ENCODE results near the gene FMN1.

Gene FMN1, protein sequence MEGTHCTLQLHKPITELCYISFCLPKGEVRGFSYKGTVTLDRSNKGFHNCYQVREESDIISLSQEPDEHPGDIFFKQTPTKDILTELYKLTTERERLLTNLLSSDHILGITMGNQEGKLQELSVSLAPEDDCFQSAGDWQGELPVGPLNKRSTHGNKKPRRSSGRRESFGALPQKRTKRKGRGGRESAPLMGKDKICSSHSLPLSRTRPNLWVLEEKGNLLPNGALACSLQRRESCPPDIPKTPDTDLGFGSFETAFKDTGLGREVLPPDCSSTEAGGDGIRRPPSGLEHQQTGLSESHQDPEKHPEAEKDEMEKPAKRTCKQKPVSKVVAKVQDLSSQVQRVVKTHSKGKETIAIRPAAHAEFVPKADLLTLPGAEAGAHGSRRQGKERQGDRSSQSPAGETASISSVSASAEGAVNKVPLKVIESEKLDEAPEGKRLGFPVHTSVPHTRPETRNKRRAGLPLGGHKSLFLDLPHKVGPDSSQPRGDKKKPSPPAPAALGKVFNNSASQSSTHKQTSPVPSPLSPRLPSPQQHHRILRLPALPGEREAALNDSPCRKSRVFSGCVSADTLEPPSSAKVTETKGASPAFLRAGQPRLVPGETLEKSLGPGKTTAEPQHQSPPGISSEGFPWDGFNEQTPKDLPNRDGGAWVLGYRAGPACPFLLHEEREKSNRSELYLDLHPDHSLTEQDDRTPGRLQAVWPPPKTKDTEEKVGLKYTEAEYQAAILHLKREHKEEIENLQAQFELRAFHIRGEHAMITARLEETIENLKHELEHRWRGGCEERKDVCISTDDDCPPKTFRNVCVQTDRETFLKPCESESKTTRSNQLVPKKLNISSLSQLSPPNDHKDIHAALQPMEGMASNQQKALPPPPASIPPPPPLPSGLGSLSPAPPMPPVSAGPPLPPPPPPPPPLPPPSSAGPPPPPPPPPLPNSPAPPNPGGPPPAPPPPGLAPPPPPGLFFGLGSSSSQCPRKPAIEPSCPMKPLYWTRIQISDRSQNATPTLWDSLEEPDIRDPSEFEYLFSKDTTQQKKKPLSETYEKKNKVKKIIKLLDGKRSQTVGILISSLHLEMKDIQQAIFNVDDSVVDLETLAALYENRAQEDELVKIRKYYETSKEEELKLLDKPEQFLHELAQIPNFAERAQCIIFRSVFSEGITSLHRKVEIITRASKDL (N-terminal part only)

DNA sequence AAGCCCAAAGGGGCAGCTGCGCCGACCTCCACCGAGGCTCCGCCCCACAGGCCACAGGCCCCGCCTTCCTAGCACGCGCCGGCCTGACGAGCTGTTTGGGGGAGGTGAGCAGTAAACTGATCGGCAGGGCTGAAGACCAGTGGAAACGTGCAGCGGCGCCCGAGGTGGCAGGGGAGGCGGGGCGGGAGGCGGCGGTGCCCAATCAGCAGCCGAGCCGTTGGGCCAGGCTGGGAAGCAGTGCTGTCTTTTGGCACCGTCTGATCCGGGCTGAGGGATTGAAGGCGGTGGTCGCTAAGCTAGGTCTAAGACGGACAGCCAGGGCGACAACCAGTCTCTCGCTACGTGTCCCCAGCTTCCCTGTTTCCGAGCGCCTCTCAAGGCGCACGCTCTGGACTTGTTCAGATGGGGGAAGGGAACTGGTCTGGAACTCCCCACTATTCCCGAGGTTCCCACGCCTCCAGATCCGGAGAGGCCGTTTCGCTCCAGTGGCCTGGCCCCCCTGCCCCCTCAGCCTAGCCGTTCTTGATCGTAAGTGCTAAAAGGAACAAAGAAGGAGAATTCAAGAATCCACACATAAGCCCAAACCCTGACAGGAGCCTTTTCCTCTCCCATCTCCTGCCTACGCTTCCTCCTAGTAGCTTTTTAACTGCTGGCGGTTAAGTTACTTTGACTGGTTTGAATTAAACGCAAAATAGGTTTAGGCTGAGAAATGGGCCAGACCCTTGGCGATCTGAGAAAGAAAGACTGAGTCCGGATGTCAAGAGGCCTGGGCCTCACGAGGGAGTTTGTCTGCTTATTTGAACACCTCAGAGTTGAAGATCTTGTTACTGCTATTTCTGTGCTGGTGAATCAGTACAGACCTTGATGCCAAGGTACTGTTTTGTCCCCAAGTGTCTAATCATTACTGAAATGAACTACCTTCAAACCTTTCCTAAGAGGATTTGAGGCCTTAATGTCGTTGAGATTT lies at the start of gene FMN1:
Gene FMN1, minus strand, starts transcription at position 11 of the 967 bp plus-strand sequence. CDS start 39,800 bp downstream, outside the sequence.
- DNase-seq (ENCODE audit: low read depth), result peak; percentile 89

DNA sequence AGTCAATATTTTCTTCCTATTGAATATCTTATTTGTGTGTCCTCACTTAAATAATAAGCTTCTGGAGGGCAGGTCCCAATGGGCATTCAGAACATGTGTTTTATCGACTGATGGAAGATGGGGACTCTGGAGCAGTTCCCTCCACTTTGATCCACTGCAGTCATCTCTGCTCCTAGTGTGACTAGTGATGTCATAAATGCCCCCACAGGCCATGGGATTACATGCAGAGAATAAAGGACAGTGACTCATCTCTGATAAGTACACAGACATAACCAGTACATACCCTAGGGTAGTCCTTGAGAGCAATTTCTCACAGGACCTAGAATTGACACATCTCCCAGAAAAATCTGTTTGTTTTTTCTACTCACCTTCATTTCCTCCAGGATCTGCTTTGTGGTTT lies 49.4 kb upstream of the FMN1 start:
- DNase-seq (ENCODE audit: low read depth), result no peak

DNA sequence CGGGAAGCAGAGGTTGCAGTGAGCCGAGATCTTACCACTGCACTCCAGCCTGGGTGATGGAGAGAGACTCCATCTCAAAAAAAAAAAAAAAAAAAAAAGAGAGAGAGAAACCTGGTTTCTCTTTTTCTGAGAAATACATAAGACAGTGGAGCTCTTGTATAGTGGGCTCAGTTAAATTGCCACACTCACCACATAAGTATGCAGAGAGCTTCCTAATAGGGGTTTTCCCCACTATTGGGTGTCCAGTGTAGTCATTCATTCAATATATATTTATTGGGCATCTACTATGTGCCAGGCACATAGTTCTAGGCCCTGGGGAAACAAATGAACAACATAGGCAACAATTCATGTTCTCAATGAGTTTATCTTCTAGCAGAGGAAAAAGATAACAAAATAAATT lies 48.9 kb upstream of the FMN1 start:
- no peak for DNase-seq (ENCODE audit: low read depth)

DNA sequence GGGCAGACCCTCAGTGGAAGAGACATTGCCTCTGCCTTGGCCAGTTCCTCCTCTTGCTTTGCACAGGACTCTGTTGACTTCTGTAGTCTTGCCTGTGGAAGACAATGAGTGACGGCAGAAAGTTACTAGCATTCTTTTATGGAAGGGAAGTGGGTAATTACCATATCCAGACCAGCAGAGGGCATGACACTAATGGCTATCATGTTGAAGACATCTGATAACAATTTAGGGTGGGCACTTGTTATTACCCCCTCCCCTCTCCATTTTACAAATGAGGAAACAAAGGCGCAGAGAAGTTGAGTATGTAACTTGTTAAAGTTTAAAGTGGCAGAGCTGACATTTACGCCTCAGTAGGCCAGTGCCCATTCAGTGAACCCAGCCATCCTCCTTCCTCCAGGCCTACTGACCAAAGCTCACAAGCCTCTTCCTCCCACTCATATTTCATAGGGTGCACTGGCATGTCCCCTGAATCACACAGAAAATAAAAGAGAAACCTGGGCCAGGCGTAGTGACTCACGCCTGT lies 48.2 kb upstream of the FMN1 start:
- no peak for DNase-seq (ENCODE audit: low read depth)

DNA sequence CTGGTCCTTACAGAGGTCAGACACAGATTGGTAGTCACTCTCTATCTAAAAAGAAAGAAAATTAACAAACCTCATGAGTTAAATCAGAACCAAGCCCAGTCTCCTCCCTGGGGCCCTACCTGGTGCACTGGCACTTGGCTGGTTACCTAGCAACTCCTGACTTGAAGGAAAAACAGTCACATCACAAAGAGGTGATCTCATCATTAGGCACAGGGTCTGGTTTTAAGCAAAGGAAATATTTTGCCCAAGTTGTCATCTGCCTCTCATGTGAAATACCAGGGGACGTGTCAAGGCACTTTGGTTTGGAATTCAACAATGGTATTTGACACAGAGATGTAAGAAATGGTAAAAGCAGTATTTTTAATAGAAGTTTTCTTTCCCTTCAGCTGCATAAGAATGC lies 47.7 kb upstream of the FMN1 start:
- no peak for DNase-seq (ENCODE audit: low read depth)

DNA sequence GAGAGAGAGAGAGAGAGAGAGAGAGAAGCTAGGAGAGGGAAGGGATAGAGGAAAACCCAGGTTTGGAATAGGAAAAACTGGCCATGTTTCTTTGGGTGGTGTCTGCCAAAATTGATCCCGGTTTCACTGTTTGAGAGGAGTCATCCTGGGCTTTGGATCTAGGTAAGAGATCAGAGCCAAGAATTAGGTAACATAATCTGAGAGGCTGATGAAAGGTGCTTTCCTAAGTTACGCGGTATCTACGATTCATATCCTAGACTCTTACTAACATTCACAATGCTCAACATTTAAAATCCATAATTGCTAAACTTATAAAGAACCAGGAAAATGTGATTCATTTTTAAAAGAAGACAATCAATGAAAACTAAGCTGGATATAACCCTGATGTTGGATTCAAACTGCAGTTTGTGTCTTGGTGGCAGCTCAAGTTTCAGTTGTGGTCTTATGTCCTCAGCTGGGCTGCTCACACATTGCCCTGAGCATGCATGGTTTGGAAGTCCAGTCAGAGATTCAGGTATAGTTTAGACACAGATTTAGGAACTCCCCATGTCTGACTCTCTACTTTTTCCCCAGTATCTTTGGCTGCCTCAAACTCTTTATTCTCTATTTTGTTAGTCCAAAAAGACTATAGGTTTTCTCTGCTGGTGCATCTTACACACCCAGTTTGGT lies 42.5 kb upstream of the FMN1 start:
- no peak for DNase-seq (ENCODE audit: low read depth)

DNA sequence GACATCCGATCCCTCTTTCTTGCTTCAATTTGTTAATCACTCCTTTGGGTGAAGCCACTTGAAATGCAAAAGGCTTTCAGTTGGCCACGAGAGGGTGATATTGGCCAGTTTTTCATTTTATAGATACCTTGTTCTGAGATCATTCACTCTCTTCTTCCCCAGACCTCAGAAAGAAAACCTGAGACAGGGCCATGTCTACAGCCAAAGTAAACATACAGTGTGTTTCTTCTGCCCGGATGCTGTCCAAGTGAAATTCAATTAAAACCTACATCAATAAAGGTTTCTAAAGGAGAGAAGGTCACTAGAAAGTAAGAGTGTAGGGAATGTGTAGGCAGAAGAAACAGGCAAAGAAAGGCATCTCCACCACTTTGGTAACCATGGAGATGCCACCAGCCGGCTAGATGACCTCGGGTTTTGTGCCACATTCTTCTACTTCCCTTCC lies 39.5 kb upstream of the FMN1 start:
- no peak for DNase-seq (ENCODE audit: low read depth)

DNA sequence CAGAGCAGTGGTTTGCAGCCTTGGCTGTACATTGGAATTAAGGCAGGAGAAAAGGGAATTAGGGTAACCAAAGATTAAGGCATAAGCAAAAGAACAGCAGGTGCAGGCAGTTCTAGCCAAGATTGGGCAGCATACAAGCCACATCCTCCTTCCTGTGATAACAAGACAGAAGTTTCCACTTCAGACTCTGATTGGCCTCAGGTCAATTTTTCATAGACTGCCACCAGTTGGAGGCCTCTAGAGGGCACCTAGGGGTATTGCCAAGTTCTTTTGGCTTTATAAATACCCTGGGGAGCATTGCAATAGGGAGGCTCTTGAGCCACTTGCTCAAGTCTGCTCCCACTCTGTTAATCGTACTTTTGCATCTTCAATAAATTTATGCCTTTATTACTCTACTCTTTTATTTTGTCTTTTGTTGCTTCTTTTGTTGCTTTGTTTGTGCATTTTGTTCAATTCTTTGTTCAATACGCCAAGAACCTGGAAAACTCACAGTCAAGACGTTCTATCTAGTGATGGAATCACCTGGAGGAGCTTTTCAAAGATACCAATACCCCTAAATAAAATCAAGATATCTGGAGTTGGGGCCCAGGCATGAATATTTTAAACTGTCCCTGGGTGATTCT lies 32.2 kb upstream of the FMN1 start:
- DNase-seq (ENCODE audit: low read depth), result peak; percentile 67

DNA sequence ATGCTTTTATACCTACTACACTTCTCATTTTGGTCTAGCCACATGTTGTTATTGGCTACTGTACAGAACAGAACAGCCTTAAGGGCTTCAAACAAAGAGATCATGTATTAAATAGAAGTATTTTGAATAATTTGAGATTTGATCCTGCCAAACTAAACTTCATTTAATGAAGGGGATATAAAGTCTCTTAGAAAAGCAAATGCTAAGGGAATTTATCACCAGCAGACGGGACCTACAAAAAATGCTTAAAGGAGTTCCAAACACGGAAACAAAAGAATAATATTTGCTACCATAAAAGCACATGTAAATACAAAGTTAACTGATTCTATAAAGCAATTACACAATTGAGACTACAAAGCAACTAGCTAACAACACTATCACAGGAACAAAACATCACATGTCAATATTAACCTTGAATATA lies 23.6 kb upstream of the FMN1 start:
- no peak for DNase-seq (ENCODE audit: low read depth)

DNA sequence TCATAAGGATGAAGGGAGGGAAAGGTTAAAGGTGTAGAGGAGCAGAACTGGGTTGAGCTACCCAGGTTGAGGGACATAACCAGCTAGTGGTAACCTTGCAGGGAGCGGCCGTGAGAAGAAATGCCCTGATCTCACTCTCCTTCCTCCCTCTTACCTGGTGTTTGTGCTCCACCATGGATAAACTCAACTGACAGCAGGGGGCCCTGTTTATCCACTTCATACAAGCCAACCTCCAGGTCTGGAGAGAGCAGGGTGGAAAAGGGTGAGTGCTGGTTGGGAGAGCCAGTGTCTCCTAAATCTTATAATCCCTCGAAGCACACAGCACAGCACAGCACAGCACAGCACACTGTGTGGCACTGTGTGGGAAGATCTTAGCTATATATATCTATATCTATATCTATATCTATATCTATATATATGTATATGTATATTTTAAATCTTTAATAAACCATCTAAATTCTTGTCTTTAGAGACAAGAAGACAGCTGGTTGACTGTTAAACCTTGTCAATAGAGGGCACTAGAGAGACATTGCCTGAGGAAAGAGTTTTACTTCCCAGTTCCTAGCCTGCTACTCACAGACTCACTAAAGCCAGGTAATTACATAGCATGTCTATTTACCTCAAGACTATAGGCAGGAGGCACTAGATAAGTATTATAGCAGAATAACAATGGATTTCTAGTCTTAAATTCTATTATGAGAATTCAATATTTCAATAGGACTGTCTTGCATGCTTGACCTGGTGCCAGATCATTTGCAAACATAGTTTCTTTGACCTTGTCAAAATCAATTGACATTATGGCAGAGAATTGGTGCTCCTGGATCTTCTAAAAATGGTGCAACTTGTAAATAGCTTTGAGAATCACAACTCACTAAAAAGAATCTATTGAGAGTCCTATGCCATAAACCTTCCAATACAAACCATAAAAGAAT lies 21.7 kb upstream of the FMN1 start:
- no peak for DNase-seq (ENCODE audit: low read depth)

DNA sequence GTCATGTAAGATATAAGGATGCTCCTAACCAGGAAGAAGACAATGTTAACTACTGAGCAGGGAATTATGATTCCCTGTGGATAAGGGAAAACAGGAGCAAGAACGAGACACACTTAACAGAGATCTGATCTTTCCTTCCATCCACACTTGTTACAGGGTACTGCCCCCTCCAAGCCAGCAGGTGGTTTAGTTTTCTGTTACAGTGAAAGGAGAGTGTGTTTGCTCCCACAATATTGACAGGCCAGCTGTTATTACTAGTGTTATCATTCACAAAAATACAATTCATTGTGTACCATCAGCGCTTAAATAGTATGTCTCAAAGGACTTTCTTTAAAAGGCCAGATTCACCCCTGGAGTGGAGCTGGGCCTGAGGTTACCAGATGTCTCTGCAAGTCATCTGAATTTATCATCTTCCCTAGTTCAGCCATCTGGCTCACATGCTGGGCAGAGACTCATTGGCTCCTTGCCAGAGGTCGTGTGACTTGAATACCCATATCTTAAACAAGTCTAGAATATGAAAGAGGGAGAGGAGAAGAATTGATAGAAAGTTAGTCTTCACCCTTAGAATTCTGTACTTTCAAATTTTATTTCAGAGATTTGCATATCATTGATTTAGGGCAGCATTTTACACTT lies 16.8 kb upstream of the FMN1 start:
- no peak for DNase-seq (ENCODE audit: low read depth)

DNA sequence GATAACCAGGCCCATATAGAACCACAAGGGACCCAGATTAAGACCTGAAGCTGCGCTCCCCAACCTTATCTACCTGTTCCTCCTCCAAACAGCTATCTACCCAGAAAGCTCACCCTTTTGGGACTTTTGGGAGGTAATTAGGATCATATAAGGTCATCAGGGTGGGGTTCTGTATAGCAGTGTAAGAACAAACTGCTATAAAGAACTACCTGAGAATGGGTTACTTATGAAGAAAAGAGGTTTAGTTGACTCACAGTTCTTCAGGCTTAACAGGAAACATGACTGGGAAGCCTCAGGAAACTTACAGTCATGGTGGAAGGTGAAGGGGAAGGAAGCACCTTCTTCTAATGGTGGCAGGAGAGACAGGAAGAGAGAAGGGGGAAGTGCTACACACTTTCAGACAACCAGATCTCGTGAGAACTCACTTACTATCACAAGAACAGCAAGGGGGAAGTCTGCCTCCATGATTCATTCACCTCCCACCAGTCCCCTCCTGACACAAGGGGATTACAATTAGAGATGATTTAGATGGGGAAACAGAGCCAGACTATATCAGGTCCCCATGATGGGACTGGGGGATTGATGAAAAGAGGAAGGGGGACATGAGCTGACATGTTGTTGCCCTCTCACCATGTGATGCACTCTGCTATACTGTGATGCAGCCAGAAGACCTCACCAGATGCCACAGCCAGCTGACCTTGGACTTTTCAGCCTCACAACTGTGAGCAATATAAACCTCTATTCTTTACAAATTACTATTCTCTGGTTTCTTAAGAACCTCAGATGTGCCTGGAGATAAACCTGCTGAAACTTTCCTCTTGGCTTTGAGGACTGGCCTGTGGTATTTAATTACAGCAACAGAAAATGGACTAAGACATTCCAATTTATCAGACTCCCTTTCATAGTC lies 15.3 kb upstream of the FMN1 start:
- DNase-seq (ENCODE audit: low read depth), result no peak

DNA sequence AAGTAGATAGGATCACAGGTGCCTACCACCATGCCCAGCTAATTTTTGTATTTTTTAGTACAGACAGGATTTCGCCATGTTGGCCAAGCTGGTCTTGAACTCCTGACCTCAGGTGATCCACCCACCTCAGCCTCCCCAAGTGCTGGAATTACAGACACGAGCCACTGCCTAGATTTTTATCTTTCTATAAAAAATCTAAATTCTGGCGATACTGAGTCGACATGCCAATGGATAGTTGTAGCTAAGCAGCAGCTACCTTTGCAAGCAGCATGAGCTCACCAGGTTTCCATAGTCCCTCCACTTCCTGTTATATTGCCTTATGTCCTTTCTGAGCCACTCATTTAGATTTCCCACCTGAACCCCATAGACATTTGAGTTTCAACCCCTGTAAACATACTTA lies 13.1 kb upstream of the FMN1 start:
- DNase-seq (ENCODE audit: low read depth), result no peak

DNA sequence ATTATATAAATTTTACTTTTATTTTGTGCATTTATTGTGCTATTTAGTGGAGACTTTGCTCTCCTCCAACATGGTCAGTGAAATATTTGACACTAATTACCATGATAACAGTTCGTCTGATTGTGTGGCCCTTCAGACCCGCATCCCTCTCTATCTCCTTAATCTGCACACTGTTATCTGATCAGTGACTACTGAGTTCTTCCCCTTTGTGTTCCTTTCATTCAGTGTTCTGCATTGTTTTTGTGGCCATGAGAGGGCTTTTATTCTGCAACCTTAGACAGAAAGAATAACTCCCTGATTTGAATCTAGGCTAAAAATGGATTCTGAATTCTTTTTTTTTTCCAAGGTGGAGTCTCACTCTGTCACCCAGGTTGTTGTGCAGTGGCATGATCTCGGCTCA lies 11.9 kb upstream of the FMN1 start:
- no peak for DNase-seq (ENCODE audit: low read depth)

DNA sequence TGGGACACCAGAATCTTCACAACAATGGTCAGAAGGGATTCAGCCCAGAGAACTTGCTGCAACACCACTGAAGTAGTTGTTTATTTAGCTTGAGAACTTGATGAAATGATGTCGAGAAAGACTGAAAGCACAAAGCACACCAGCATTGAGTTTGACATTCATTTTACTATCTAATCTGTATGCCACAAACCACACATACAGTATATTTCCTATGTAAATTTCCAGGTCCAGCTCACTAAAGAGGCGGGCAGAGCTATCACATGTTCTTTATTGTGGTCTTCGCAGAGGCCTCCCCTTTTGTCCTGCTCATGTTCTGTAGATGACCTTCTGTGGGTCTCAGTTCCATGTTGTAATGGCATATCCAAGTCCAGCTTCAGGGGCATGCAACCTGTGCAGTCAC lies 10.4 kb upstream of the FMN1 start:
- no peak for DNase-seq (ENCODE audit: low read depth)

DNA sequence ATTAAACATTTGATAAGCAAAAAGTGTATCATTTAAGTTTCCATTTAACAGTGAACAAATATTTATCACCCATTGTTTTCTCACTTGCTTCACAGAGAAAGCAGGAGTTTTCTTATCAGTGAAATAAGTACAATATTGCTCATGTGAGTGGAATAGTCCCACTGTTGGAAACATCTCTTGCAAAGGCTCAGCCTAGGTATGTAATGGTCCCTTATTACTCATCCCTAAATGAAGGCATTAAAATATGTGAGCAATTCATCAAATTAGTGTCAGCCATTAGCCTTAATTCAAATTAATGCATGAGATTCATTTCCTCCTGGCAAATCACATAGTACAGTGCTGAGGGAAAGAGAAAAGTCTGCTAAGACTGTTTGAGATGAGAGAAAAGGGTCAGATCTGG lies 9.6 kb upstream of the FMN1 start:
- DNase-seq (ENCODE audit: low read depth), result no peak

DNA sequence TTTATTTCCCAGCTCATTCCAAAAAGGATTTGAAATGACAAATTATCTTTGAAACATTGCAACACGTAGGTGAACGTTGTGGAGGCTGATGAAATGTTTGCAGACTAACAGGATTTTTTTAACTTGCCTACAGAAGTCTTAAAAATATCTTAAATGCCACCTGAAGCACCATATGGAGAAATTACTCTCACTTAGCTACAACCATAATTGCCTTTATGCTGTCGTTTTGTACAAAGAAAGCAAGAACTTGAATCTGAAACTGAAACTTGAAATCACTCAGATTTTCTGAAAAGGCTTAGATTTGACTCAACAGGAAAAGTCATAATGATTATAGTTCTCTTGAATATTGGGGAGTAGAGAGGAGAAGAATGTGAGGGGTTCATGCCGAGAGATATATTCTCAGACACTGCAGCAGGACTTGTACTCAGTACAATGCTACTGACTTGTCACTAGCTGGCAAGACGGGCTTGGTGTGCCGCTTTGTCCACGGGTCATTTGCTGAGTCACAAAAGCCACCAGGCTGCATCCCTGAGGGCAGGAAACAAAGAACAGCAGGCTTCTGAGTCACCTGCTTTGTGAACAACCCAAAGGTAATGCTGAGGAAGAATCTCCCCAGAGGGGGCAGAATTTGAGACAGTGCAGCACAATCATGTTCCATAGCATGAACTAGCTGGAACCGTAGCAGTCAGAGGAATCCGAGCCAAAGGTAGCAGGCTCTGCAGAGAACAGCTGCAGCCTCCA lies 7.1 kb upstream of the FMN1 start:
- peak; percentile 48 for DNase-seq (ENCODE audit: low read depth)
